ENCODE measurements around the gene DTX3.
"Not testable (repeated sequence)": the region's sequence is repeated elsewhere in the genome, so short reads cannot be mapped to it uniquely, and the experiment has no call there.

The DTX3 gene

DNA sequence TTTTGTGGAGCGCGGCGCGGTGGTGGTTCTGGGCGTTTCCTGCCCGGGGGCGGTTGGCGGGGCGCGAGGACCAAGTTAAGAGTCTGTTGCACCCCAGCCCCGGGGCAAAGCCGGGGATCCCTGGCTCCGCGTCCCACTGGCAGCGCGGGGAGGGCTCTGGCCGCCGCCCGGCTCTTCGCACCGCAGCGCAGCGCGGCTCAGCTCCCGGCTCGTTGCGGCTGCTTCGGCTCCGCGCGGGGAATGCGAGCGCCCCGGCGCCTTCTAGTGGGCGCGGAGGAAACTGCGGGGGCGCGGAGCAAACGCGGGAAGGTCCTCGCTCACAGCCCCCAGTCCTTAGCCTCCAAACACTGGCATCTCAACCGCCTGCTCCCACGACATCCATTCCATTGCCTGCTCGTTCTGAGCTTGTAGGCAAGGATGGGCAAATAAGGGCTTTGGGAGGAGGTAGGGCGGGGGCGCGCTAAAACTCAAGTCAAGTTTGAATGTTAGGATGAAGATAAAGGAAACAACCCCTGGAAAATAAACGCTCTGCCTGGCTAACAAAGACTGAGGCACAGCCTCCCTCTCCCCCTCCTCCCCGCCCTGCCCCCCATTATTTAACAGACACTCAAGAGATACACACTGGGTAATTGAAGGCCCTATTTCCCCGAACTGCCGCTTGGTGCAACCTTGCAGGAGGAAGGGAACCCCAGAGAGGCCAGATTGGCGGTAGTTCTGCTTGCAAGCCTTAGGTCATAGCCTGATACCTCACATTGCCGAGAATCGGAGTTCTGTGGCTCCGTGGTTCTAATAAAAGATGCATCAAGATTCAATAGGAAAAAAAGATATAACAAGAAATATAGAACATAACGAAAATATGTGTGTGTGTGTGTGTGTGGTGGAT is 28.6 kb downstream of the DTX3 start, which contains the start of gene B4GALNT1:
TSS of gene B4GALNT1 (minus strand) at position 244 of the 883 bp plus-strand sequence. CDS start 1,069 bp downstream, outside the sequence.
- peak; percentile 76 to 84 for DNase-seq

DNA sequence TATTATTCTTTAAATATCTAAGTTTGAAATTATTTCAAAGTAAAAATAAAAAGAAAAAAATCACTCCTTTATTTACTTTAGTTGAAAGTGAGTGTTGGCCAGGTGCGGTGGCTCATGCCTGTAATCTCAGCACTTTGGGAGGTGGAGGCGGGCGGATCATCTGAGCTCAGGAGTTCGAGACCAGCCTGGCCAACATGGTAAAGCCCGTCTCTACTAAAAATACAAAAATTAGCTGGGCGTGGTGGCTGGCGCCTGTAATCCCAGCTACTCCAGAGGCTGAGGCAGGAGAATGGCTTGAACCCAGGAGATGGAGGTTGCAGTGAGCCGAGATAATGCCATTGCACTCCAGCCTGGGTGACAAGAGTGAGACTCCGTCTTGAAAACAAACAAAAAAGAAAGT is 32.1 kb downstream of the DTX3 start:
- peak in 1 of 2 experiments; percentile 10 for DNase-seq

DNA sequence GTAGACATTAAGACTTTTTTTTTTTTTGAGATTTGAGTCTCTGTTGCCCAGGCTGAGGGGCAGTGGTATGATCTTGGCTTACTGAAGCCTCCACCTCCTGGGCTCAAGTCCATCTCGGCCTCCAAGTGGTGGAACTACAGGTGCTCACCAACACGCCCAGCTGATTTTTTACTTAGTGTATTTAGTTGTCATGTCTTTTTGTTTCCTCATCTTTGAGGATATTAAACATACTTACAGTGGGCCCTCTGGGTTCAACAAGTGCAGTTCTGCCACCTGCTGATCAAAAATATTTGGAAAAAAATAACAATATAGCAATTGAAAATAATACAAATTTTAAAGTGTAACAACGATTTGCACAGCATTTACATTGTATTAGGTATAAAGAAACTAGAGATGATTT is 32.7 kb downstream of the DTX3 start:
- no peak for DNase-seq

DNA sequence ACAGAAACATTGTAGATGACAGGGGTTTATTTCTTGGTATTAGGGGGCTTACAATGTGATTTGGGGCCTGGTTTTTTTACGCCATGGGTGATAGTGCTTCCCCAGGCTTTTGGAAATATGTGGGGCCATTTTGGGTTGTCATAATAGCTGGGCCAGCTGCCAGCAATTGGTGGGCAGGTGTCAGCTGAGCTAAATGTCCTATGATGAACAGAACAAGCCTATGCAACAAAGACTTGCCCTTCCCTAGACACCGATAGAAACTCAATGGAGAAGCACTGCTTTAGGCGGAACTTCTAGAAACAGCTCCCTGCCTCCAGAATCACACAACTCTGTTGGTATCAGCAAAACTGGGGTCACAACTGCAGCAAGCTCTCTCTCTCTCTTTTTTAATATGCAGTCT is 33.5 kb downstream of the DTX3 start:
- no peak for DNase-seq

DNA sequence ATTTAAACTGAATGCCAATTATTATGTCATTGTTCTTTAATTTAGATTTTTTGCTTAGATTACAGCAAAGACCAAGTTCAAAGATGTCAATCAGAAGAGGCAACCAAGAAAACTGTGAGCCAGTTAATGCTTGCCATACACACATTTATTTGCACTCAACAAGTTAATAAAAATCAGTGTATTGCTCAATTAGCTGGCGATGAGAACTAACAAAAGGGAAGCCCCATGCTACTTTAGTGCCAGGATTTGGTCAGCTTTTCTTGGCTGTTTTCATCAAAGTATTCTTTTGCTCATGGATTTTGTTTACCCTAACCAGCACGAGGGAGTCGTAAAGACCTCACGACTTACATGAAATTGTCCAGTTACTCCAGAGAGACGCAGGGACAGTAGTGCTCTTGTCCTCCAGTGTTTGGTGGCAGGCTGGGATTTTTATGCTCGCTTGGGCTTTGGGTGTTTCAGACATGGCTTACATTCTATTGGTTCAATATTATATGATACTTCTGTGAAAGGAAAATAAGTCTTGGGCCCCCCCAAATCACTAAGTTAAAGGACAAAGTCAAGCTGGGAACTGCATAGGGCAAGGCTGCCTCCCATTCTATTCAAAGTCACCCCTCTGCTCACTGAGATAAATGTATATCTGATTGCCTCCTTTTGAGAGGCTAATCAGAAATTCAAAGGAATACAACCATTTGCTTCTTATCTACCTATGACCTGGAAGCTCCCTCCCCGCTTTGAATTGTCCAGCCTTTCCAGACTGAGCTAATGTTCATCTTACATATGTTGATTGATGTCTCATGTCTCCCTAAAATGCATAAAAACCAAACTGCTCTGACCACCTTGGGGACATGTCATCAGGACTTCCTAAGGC is 35.8 kb downstream of the DTX3 start:
- no peak for DNase-seq

DNA sequence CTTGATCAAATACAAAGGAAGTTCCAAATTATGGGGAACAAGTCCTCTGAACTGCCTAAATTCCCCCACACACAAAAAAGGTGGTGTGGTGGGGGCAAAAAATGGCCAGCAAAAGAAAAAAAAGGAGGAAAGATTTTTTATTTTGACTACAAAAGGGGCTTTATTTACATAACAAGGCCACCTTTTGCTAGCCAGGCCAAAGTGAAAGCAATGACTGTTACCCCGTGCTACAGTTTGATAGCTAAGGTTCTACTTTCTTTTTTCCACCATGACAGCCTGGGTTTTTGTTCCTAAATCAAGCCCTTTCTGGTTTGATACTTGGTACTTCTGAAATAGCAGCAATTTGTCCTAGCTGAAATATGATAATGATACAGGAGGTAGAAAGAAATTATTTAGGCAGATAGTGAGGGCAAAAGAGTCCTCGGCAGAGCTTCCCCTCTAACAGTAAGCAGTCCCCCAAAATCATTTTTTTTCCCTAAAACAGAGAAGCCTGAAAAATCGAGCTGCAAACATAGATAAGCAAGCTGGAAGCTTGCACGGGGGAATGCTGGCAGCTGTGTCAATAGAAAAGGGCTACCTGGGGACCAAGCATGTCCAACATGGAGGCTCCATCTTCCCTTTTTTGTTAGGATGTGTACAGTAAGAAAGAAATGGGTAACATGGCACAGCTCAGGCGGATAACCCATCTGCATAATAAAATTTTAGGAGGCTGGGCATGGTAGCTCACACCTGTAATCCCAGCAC is 37.2 kb downstream of the DTX3 start:
- no peak for DNase-seq

DNA sequence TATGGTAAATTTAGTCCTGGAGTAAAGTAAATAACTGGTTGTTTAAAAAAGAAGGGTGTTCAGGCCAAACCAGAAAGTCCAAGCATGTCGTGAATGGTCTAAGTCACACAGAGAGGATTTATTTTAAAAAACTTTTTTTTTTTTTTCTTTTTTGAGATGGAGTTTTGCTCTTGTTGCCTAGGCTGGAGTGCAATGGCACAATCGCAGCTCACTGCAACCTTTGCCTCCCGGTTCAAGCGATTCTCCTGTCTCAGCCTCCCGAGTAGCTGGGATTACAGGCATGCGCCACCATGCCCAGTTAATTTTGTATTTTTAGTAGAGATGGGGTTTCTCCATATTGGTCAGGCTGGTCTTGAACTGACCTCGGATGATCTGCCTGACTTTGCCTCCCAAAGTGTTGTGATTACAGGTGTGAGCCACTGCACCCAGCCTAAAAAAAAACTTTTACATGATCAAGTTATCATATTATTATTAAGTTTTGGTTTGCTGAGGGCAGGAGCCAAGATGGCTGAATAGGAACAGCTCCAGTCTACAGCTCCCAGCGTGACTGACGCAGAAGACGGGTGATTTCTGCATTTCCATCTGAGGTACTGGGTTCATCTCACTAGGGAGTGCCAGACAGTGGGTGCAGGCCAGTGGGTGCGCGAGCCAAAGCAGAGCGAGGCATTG is 41.5 kb downstream of the DTX3 start:
- not testable (repeated sequence) for DNase-seq

DNA sequence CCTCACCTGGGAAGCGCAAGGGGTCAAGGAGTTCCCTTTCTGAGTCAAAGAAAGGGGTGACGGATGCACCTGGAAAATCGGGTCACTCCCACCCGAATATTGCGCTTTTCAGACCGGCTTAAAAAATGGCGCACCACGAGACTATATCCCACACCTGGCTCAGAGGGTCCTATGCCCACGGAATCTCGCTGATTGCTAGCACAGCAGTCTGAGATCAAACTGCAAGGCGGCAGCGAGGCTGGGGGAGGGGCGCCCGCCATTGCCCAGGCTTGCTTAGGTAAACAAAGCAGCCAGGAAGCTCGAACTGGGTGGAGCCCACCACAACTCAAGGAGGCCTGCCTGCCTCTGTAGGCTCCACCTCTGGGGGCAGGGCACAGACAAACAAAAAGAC is 42.0 kb downstream of the DTX3 start:
- not testable (repeated sequence) for DNase-seq

DNA sequence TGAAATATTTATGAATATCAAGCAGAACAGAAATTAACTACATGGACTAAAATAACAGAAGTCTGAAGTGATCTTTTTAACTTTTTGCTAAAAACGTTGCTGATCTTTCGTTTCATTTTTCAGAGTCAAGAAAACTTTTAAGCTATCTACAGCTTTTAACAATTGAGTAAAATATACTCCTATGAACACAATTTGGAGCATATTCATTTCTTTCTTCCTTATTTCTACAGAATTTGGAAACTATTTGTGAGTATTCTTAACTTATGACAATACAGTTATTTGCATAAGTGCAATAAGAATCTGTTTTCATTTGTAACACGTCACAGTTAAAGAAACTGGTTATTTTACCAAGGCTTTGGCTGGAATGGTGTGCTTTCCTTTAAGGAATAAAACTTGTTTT is 49.4 kb downstream of the DTX3 start:
- no peak for DNase-seq

DNA sequence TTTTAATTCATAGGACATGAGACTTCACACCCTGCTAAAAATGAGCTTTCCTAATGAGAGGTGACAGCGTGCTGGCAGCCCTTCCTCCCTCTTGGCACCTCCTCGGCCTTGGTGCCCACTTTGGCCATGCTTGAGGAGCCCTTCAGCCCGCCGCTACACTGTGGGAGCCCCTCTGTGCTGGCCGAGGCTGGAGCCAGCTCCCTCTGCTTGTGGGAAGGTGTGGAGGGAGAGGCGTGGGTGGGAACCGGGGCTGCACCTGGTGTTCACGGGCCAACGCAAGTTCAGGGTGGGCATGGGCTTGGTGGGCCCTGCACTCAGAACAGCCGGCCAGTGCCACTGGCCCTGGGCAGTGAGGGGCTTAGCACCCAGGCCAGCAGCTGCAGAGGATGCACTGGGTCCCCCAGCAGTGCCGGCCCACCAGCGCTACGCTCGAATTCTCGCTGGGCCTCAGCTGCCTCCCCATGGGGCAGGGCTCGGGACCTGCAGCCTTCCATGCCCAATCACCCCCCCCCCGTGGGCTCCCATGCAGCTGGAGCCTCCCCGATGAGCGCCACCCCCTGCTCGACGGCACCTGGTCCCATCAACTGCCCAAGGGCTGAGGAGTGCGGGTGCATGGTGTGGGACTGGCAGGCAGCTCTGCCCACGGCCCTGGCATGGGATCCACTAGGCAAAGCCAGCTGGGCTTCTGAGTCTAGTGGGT is 51.1 kb downstream of the DTX3 start:
- DNase-seq, result no peak

DNA sequence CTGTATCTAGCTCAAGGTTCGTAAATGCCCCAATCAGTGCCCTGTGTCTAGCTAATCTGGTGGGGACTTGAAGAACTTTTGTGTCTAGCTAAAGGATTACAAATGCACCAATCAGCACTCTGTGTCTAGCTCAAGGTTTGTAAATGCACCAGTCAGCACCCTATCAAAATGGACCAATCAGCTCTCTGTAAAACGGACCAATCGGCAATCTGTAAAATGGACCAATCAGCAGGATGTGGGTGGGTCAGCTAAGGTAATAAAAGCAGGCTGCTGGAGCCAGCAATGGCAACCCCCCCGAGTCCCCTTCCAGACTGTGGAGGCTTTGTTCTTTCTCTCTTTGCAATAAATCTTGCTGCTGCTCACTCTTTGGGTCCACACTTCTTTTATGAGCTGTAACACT is 51.8 kb downstream of the DTX3 start:
- not testable (repeated sequence) for DNase-seq

DNA sequence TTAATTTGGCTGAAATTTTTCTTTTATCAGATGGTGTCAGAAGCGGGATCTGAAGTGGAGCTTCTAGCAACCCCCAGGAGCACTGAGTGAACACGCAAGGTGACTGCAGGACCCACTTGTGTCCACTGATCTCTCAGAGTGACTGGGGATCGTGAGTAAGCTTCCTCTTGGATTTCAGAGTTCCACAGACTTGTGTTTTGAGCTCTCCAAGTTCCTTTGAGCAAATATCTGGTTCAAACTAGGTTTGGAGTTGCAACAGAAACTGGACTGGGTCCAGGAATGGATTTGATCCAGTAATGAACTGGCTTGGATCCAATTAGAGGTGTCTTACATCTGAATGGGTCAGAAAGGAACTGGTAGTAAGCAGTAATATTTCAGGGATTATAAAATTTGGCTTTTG is 53.1 kb downstream of the DTX3 start:
- no peak for DNase-seq

DNA sequence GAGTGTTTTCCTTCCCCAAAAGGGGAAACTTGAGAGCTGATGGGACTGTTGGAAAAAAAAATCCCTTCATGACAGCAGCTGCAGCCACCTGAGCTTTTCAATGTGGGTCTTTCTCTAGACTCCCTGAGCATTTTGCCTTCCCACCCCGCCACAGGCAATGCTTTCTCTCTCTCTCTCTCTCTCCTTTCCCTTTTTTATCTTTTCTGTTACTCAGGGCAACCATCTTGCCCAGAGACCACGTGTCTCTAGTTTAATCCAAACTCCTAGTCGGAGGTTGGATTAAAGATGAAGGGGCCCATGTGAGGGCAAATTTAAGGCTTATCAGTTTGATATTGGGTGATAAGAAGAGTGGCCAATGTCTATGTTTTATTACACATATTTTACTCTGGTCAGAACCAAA is 54.3 kb downstream of the DTX3 start:
- DNase-seq, result no peak
